ENCODE measurements around the gene AGAP2.
A peak's percentile ranks its signal among the peaks of the same experiment; 100 is the strongest.

AGAP2 gene

DNA sequence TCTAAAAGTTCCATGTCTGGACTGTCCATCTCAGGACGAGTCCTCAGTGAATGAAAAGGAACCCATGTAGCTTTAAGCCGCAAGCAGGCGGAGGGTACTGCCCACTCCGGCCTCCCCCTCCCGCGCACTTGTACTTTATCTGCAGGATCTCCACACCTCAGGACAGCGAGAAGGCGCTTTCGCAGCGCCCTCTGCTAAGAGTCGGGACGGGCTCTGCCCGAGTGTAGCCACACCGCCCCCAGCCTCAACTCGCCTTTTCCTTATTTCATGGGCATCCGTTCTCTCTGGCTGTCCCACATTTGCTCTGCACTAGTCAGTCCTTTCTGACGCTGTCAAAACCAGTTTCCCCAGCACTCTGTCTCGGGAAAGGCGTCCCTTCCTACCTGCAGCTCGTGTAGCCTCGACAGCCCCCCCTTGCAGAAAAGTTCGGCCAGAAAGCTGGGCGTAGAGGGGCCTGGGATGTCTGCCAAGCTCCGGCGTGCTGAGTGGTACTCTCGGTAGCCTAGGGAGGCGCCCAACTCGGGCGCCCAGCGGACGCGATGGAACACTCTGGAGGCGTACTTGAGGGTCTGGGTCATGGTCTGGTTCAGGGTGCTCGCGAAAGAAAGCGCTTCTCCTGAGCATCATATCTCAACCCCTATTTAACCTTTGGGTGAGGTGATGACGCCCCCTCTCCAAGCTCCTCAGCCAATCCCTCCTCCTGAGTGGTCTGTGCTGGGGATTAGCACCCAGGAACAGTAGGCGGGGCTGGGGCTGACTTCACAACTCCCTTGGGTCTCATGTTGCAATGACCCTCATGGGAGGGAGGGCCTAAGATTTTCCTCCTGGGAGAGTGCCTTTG is 28.1 kb upstream of the AGAP2 start, which contains the start of gene CYP27B1:
Gene CYP27B1 (minus strand): TSS at position 615 of the 841 bp plus-strand sequence. CDS start 37 bp downstream, at position 578.
- DNase-seq (ENCODE audit: extremely low read depth, insufficient read length) = no peak
- TF ChIP-seq, protein P1, sequence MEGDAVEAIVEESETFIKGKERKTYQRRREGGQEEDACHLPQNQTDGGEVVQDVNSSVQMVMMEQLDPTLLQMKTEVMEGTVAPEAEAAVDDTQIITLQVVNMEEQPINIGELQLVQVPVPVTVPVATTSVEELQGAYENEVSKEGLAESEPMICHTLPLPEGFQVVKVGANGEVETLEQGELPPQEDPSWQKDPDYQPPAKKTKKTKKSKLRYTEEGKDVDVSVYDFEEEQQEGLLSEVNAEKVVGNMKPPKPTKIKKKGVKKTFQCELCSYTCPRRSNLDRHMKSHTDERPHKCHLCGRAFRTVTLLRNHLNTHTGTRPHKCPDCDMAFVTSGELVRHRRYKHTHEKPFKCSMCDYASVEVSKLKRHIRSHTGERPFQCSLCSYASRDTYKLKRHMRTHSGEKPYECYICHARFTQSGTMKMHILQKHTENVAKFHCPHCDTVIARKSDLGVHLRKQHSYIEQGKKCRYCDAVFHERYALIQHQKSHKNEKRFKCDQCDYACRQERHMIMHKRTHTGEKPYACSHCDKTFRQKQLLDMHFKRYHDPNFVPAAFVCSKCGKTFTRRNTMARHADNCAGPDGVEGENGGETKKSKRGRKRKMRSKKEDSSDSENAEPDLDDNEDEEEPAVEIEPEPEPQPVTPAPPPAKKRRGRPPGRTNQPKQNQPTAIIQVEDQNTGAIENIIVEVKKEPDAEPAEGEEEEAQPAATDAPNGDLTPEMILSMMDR (IDR thresholded peaks at IDR 0.05; ENCODE audit: insufficient read depth, low read length, poor library complexity, severe bottlenecking) = no peak
- no peaks in the 10 kb centered on the region; the same call in 1 of the 2 replicates for H3K27me3 ChIP-seq (replicated peaks; ENCODE audit: control insufficient read depth, insufficient read depth, low read length)
- peaks cover 4% of the 10 kb centered on the region for H3K36me3 ChIP-seq (ENCODE audit: control insufficient read depth, insufficient read depth, low read length)
- H3K4me3 ChIP-seq (replicated peaks; ENCODE audit: low read depth, low read length) = no peak within 1 kb of the TSS

DNA sequence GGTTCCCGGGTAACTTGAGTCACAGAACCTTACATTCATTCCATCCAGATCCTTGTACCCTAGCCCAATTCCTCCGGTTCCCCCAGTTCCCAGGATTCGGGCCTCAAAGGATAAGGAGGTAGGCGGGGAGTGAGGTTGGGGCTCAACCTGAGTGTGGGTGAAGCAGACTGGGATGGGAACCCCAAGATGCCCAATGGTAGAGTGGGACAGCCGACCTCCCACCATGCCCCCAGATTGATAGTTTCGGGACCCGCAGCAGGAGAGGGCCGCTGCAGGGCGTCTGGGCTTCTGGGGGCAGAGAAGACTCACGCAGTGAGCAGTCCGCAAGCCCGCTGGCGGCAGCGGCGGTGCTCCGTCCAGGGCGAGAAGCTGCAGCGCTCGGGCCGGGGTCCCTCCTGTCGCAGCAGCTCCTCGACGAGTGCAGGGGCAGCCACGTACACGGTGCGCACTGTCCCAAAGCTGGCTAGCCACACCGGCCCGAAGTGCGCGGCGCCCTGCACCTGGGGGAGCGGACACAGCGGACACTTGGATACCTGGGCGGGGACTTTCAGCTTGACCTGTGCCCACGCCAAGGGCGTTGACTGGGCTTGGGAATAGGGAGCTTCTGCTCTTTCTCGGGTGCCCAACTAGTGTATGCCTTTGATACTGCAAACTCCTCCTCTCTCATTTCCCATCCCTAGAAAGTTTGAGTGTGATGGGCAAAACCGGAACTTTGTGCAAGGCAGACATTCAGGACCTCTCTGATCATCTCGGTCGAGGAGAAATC is 27.3 kb upstream of the AGAP2 start:
- H3K4me3 ChIP-seq (replicated peaks; ENCODE audit: low read depth, low read length) = peak overlapping the region; percentile 54
- H3K27me3 ChIP-seq (replicated peaks; ENCODE audit: control insufficient read depth, insufficient read depth, low read length) = no peaks in the 10 kb centered on the region; the same call in 1 of the 2 replicates
- TF ChIP-seq, protein P1 (IDR thresholded peaks at IDR 0.05; ENCODE audit: insufficient read depth, low read length, poor library complexity, severe bottlenecking) = no peak
- peaks cover 4% of the 10 kb centered on the region for H3K36me3 ChIP-seq (ENCODE audit: control insufficient read depth, insufficient read depth, low read length)
- DNase-seq (ENCODE audit: extremely low read depth, insufficient read length) = no peak

DNA sequence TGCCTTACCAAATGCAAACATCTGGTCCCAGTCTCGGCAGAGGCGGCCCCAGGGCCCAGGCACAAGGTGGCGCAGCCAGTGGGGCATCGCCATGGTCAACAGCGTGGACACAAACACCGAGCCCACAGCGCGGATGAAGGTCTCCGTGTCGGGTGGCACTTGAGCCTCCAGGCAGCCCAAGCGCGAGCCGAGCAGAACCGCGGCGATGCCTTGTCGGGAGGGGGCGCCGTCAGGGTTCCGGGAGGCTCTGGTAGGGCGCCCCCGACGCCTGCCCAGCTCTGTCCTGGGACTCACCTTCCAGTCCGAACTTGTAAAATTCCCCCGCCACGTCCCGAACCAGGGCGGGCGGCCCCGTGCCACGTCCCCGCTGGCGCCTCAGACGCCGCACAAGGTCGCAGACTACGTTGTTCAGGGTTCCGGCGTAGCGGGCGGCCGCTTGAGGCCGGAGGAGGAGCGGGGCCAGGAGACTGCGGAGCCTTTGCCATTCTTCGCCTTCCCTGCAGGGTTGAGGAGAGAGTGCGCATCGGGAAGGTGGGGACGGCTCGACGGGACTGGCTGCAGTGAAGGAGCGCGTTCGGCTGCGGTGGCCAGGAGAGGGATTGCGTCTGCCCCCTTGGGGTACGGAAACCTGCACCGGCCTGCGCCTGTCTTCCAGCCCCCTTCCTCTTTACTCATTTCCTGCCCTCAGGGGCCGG is 26.6 kb upstream of the AGAP2 start:
- Histone ChIP-seq H3K4me3 (replicated peaks; ENCODE audit: low read depth, low read length) (peak overlapping the region; percentile 54), H3K36me3 (ENCODE audit: control insufficient read depth, insufficient read depth, low read length) (peaks cover 2% of the 10 kb centered on the region; the same call in 1 of the 2 replicates), H3K27me3 (replicated peaks; ENCODE audit: control insufficient read depth, insufficient read depth, low read length) (no peaks in the 10 kb centered on the region; the same call in 1 of the 2 replicates)
- TF ChIP-seq, protein P1 (IDR thresholded peaks at IDR 0.05; ENCODE audit: insufficient read depth, low read length, poor library complexity, severe bottlenecking) = peak; percentile 77
- peak; percentile 55 for DNase-seq (ENCODE audit: extremely low read depth, insufficient read length)

- DNase-seq (ENCODE audit: extremely low read depth, insufficient read length) = no peak
- Histone ChIP-seq H3K4me3 (replicated peaks; ENCODE audit: low read depth, low read length) (peak overlapping the region; percentile 54), H3K36me3 (ENCODE audit: control insufficient read depth, insufficient read depth, low read length) (peaks cover 2% of the 10 kb centered on the region; the same call in 1 of the 2 replicates), H3K27me3 (replicated peaks; ENCODE audit: control insufficient read depth, insufficient read depth, low read length) (no peaks in the 10 kb centered on the region; the same call in 1 of the 2 replicates)
- TF ChIP-seq, protein P1 (IDR thresholded peaks at IDR 0.05; ENCODE audit: insufficient read depth, low read length, poor library complexity, severe bottlenecking) = no peak
These were observed 26.1 kb upstream of the AGAP2 start for GRCh38 chr12:57764662-57765002.

GRCh38 chr12:57763881-57764661 is 25.5 kb upstream of the AGAP2 start:
- peaks cover 3% of the 10 kb centered on the region for H3K36me3 ChIP-seq (ENCODE audit: control insufficient read depth, insufficient read depth, low read length)
- no peaks in the 10 kb centered on the region; the same call in 1 of the 2 replicates for H3K27me3 ChIP-seq (replicated peaks; ENCODE audit: control insufficient read depth, insufficient read depth, low read length)
- DNase-seq (ENCODE audit: extremely low read depth, insufficient read length) = no peak
- H3K4me3 ChIP-seq (replicated peaks; ENCODE audit: low read depth, low read length) = no peak overlapping the region
- TF ChIP-seq, protein P1 (IDR thresholded peaks at IDR 0.05; ENCODE audit: insufficient read depth, low read length, poor library complexity, severe bottlenecking) = no peak

All from GM06990 (cell line).